K562 (cell line): ENCODE results near the gene PLA2G7. TPM values are rescaled to one million over a fixed set of nuclear protein-coding genes. Genes with fewer than 3 reads are reported as not detected.

Experiments used
- ATAC-seq: fragments of 200-7000 bp; cut with Tn5 transposase; 3 replicates; pipeline ENCODE4 v1.9.1; 2020; ENCODE audit warnings: moderate library complexity
- BruUV-seq: library from RNA; stranded (reverse); fragments of 400-500 nt; replicated peaks from 2 replicates; lab custom pipeline; 2021; lab: Mats Ljungman, UMichigan
- CTCF ChIA-PET: fragments of 300-600 bp; formaldehyde crosslinking; extraction: SDS; loops from one replicate; lab custom pipeline; 2021; ENCODE audit warnings: low intra/inter-chr PET ratio; lab: Yijun Ruan, JAX
- POLR2A ChIA-PET: fragments of 300-600, 350-650 bp; sonication (Branson Sonifier 250); formaldehyde crosslinking; extraction: SDS; loops from one replicate; lab custom pipeline; 2021; ENCODE audit warnings: antibody characterized with exemption, inconsistent platforms; lab: Yijun Ruan, JAX
- DNase-seq, 4 experiments: peaks; one replicate each; pipeline versions ENCODE4 v3.0.0 to v3.0.0-alpha.2; 2011 to 2018; ENCODE audit warnings: low spot score in 3 of 4, mixed read lengths in 3 of 4; ENCODE audit errors: extremely low read depth in 1 of 4
- FAIRE-seq: peaks from 2 replicates; lab custom pipeline; 2011; peaks lifted over from hg19 to GRCh38; lab: Jason Lieb, UNC
- H2AFZ ChIP-seq: 2 replicates; pipeline ENCODE4 v1.6.0; 2011; ENCODE audit warnings: low read depth, low read length, control low read depth, inconsistent platforms
- H3K27ac ChIP-seq: fragments of 200-600 bp; 3 replicates; pipeline ENCODE4 v1.8.0; 2011; ENCODE audit warnings: low read depth, mild to moderate bottlenecking, control low read depth, inconsistent platforms, low read length, moderate library complexity, mixed read lengths; ENCODE audit errors: extremely low read depth
- H3K27me3 ChIP-seq, 2 experiments: fragments of 300-600 bp in 1 of 2; 2 replicates in 1 of 2; 3 replicates in 1 of 2; pipeline versions ENCODE4 v1.6.0 to v1.8.0; 2011; ENCODE audit warnings: inconsistent platforms in 2 of 2, low read length in 2 of 2, mild to moderate bottlenecking in 1 of 2, mixed read lengths in 1 of 2, moderate library complexity in 1 of 2; ENCODE audit not compliant: control insufficient read depth in 2 of 2, insufficient read depth in 2 of 2
- H3K36me3 ChIP-seq: fragments of 300-600 bp; 3 replicates; pipeline ENCODE4 v1.8.0; 2011; ENCODE audit warnings: mild to moderate bottlenecking, low read length, inconsistent platforms; ENCODE audit not compliant: control insufficient read depth, insufficient read depth
- H3K4me1 ChIP-seq, 2 experiments: fragments of 200-600 bp in 1 of 2; replicated peaks in 1 of 2; 2 replicates in 1 of 2; 3 replicates in 1 of 2; pipeline versions ENCODE4 v1.5.1 to v1.8.0; 2011; ENCODE audit warnings: inconsistent platforms in 2 of 2, low read length in 2 of 2, mild to moderate bottlenecking in 1 of 2, mixed read lengths in 1 of 2, moderate library complexity in 1 of 2; ENCODE audit not compliant: control insufficient read depth in 2 of 2, insufficient read depth in 2 of 2
- H3K4me2 ChIP-seq: 2 replicates; pipeline ENCODE4 v1.6.1; 2011; ENCODE audit warnings: low read length, control low read depth, inconsistent platforms, mixed read lengths; ENCODE audit not compliant: insufficient read depth
- H3K4me3 ChIP-seq: fragments of 200-600 bp; sonication (generic), shearing (Covaris generic); 2 replicates; pipeline ENCODE4 v1.5.1; 2016; ENCODE audit warnings: control low read depth, inconsistent platforms
- H3K79me2 ChIP-seq: fragments of 200-600 bp; 3 replicates; pipeline ENCODE4 v1.8.0; 2011; ENCODE audit warnings: low read length, inconsistent platforms; ENCODE audit not compliant: control insufficient read depth, insufficient read depth
- H3K9ac ChIP-seq, 2 experiments: 2 replicates each; pipeline versions ENCODE4 v1.6.0 to v1.6.1; 2011; ENCODE audit warnings: low read depth in 2 of 2, low read length in 2 of 2, control low read depth in 1 of 2, inconsistent platforms in 1 of 2, mild to moderate bottlenecking in 1 of 2, mixed read lengths in 1 of 2; ENCODE audit not compliant: insufficient read depth in 1 of 2
- H3K9me1 ChIP-seq: one replicate; pipeline ENCODE4 v1.6.0; 2011; ENCODE audit warnings: inconsistent platforms, mild to moderate bottlenecking, low read length, moderate library complexity; ENCODE audit not compliant: control insufficient read depth, insufficient read depth
- H3K9me3 ChIP-seq: replicated peaks from 2 replicates; pipeline ENCODE4 v1.5.1; 2011; ENCODE audit warnings: low read depth, low read length, inconsistent platforms; ENCODE audit not compliant: control insufficient read depth, insufficient read depth
- H4K20me1 ChIP-seq: replicated peaks from 2 replicates; pipeline ENCODE4 v1.6.1; 2011; ENCODE audit warnings: low read length, inconsistent platforms, mixed read lengths; ENCODE audit not compliant: control insufficient read depth, insufficient read depth
- ARHGAP35 ChIP-seq: fragments of 450-650 bp; IDR thresholded peaks from 2 replicates; pipeline ENCODE4 v1.6.1; 2018; ENCODE audit not compliant: partially characterized antibody
- ELF4 ChIP-seq: fragments of 450-650 bp; formaldehyde crosslinking; IDR thresholded peaks from 2 replicates; pipeline ENCODE4 v1.4.0; 2022; ENCODE audit warnings: missing genetic modification characterization
- IRF2 ChIP-seq: sonication (generic); formaldehyde crosslinking; IDR thresholded peaks from 2 replicates; pipeline ENCODE4 v1.8.1; 2022; ENCODE audit warnings: mild to moderate bottlenecking, missing genetic modification reagents
- MBD1 ChIP-seq: fragments of 250-450 bp; sonication (Bioruptor Pico); IDR thresholded peaks from 2 replicates; pipeline ENCODE4 v1.8.0; 2022; ENCODE audit warnings: inconsistent platforms
- MCM3 ChIP-seq: fragments of 450-650 bp; IDR thresholded peaks from 2 replicates; pipeline ENCODE4 v1.6.1; 2016
- SIRT6 ChIP-seq: IDR thresholded peaks from one replicate; pipeline ENCODE4 v1.6.1; 2012; ENCODE audit warnings: low read depth, mild to moderate bottlenecking, control low read depth, inconsistent platforms, low read length, moderate library complexity
- SUPT5H ChIP-seq: fragments of 450-650 bp; IDR thresholded peaks from 2 replicates; pipeline ENCODE4 v1.6.1; 2016
- ZNF146 ChIP-seq: IDR thresholded peaks from one replicate; pipeline ENCODE4 v1.6.1; 2018; ENCODE audit warnings: missing compliant biosample characterization; ENCODE audit not compliant: unreplicated experiment
- ZNF408 ChIP-seq: fragments of 250-450 bp; sonication (Bioruptor Pico); IDR thresholded peaks from 2 replicates; pipeline ENCODE4 v1.4.0; 2020; ENCODE audit warnings: low read depth, mild to moderate bottlenecking, moderate library complexity
- ZNF695 ChIP-seq: fragments of 450-650 bp; formaldehyde crosslinking; IDR thresholded peaks from 2 replicates; pipeline ENCODE4 v1.4.0; 2020; ENCODE audit warnings: mild to moderate bottlenecking, moderate library complexity
- WGBS: fragments of 100-300 bp; shearing (Covaris generic); methylation state at CpG from one replicate; pipeline ENCODE4 v1.1.6; 2016; ENCODE audit warnings: low coverage, mixed read lengths; ENCODE audit not compliant: insufficient coverage; ENCODE audit errors: missing lambda C conversion rate; 5-methylcytosine and 5-hydroxymethylcytosine counted together
- in situ Hi-C: fragments of 300-500 bp; cut with MboI; formaldehyde crosslinking; loops from 4 replicates; pipeline ENCODE4 v1.15.0; 2018; ENCODE audit warnings: inconsistent platforms, mixed read lengths
- intact Hi-C: fragments of 100-400 bp; cut with micrococcal nuclease; formaldehyde crosslinking; loops from 2 replicates; pipeline ENCODE4 v1.14.2; 2022
- polyA plus RNA-seq, 8 experiments: library from polyadenylated mRNA; depleted of rRNA in 4 of 8; stranded (reverse) in 5 of 8; unstranded in 3 of 8; fragments of >200 nt; fragmentation: Nextera tagmentation in 2 of 8; fragmentation: Illumina TruSeq in 1 of 8; extraction: Ambion mirVana in 2 of 8; extraction: Trizol in 1 of 8; gene quantifications; 2 replicates each; pipeline versions ENCODE4 v1.2.1 to v1.2.3, GENCODE V29; 2011 to 2014; ENCODE audit warnings: inconsistent platforms in 1 of 8, missing spikeins in 1 of 8
- total RNA-seq, 7 experiments: library from RNA; depleted of rRNA in 6 of 7; stranded (reverse); fragments of >200 nt in 6 of 7; fragmentation: Illumina TruSeq in 2 of 7; extraction: Trizol in 2 of 7; gene quantifications; 2 replicates each; pipeline versions ENCODE4 v1.2.1 to v1.2.3, GENCODE V29; 2011 to 2021; ENCODE audit warnings: low replicate concordance in 1 of 7
- TF ChIP-seq, protein P1 (sequence below): fragments of 250-450 bp; sonication (Bioruptor Pico); IDR thresholded peaks from 2 replicates; pipeline ENCODE4 v1.5.0; 2022; ENCODE audit warnings: mild to moderate bottlenecking
- TF ChIP-seq, protein P2 (sequence below), 2 experiments: IDR thresholded peaks; 2 replicates each; pipeline ENCODE4 v1.6.1; 2011; ENCODE audit warnings: borderline replicate concordance in 1 of 2, control low read depth in 1 of 2, low read depth in 1 of 2, low read length in 1 of 2, mild to moderate bottlenecking in 1 of 2, mixed read lengths in 1 of 2, moderate library complexity in 1 of 2; ENCODE audit not compliant: insufficient read depth in 1 of 2, insufficient read length in 1 of 2, poor library complexity in 1 of 2, severe bottlenecking in 1 of 2; ENCODE audit errors: extremely low read depth in 1 of 2

The PLA2G7 gene
- total and polyA plus RNA-seq, 9 of the 15 experiments (the other 6 are each of a cell fraction or from before 2014, with no cell fraction given): not detected

GRCh38 chr6:46690141-46690755, 44.9 kb downstream of the PLA2G7 start (continued):
- TF ChIP-seq ARHGAP35 (no peak), MCM3 (no peak), ZNF146 (CRISPR knock-in tag) (no peak), IRF2 (CRISPR knock-in tag) (no peak), SIRT6 (no peak), SUPT5H (no peak)
- TF ChIP-seq, all 486 proteins: peak for 0

GRCh38 chr6:46689657-46690056, 45.5 kb downstream of the PLA2G7 start:
- H4K20me1 ChIP-seq: no peaks in the 10 kb centered on the region
- no peaks in the 10 kb centered on the region for H3K36me3 ChIP-seq
- intact Hi-C loops: no loop called here
- H2AFZ ChIP-seq: no peak overlapping the region
- peaks cover 0 to 11% of the 10 kb centered on the region in 2 experiments; a peak in 1 of 5 replicates for H3K27me3 ChIP-seq
- DNase-seq: no peak
- no peaks in the 10 kb centered on the region for H3K79me2 ChIP-seq
- POLR2A ChIA-PET: no interaction called here
- no peak for FAIRE-seq
- WGBS: 0% methylated on average over 3 of the region's 3 CpGs
- in situ Hi-C loops: no loop called here
- no peaks in the 10 kb centered on the region for H3K9me1 ChIP-seq
- H3K4me3 ChIP-seq: no peak overlapping the region
- no peak overlapping the region for H3K27ac ChIP-seq
- no peak for ATAC-seq
- CTCF ChIA-PET: interaction anchor here (0.7 kb wide), 1 partner anchor 182 kb away, joined by 3 read pairs; no protein-coding TSS in a partner anchor
- BruUV-seq: no TSS peak
- TF ChIP-seq, protein P1, sequence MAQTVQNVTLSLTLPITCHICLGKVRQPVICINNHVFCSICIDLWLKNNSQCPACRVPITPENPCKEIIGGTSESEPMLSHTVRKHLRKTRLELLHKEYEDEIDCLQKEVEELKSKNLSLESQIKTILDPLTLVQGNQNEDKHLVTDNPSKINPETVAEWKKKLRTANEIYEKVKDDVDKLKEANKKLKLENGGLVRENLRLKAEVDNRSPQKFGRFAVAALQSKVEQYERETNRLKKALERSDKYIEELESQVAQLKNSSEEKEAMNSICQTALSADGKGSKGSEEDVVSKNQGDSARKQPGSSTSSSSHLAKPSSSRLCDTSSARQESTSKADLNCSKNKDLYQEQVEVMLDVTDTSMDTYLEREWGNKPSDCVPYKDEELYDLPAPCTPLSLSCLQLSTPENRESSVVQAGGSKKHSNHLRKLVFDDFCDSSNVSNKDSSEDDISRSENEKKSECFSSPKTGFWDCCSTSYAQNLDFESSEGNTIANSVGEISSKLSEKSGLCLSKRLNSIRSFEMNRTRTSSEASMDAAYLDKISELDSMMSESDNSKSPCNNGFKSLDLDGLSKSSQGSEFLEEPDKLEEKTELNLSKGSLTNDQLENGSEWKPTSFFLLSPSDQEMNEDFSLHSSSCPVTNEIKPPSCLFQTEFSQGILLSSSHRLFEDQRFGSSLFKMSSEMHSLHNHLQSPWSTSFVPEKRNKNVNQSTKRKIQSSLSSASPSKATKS: no peak
- TF ChIP-seq, protein P2, sequence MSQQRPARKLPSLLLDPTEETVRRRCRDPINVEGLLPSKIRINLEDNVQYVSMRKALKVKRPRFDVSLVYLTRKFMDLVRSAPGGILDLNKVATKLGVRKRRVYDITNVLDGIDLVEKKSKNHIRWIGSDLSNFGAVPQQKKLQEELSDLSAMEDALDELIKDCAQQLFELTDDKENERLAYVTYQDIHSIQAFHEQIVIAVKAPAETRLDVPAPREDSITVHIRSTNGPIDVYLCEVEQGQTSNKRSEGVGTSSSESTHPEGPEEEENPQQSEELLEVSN (IDR thresholded peaks at IDR 0.05; ENCODE audit: borderline replicate concordance in 1 of 2, extremely low read depth in 1 of 2, insufficient read depth in 1 of 2, insufficient read length in 1 of 2, low read depth in 1 of 2, low read length in 1 of 2, poor library complexity in 1 of 2, severe bottlenecking in 1 of 2): no peak
- TF ChIP-seq ZNF695 (CRISPR knock-in tag) (no peak), MBD1 (CRISPR knock-in tag) (no peak), ZNF408 (no peak), ELF4 (CRISPR knock-in tag) (no peak)
- H3K4me1 ChIP-seq: peaks cover 0 to 14% of the 10 kb centered on the region in 2 experiments; a peak in 2 of 5 replicates
- no peak overlapping the region for H3K9ac ChIP-seq
- no peaks in the 10 kb centered on the region for H3K9me3 ChIP-seq
- no peak overlapping the region for H3K4me2 ChIP-seq
